GM23248 (cell line): Measurements from ENCODE around the gene ZNF462. TPM values are rescaled to one million over a fixed set of nuclear protein-coding genes. Genes with fewer than 3 reads are reported as not detected.

Experiments used
- DNase-seq: peaks from one replicate; pipeline ENCODE4 v3.0.0-alpha.2; 2015
- H2AFZ ChIP-seq: fragments of 200-600 bp; sonication (generic); 2 replicates; pipeline ENCODE4 v1.6.1; 2016; ENCODE audit warnings: antibody characterized with exemption
- H3F3A ChIP-seq: fragments of 200-600 bp; sonication (generic); 2 replicates; pipeline ENCODE4 v1.6.1; 2016; ENCODE audit warnings: mild to moderate bottlenecking, antibody characterized with exemption, mixed run types; ENCODE audit not compliant: insufficient read depth
- H3K27ac ChIP-seq: fragments of 200-600 bp; sonication (generic); 2 replicates; pipeline ENCODE4 v1.5.1; 2016; ENCODE audit warnings: mild to moderate bottlenecking
- H3K27me3 ChIP-seq: fragments of 200-600 bp; sonication (generic); replicated peaks from 2 replicates; pipeline ENCODE4 v1.6.1; 2016; ENCODE audit warnings: mild to moderate bottlenecking; ENCODE audit not compliant: insufficient read depth
- H3K36me3 ChIP-seq: fragments of 200-600 bp; sonication (generic); 2 replicates; pipeline ENCODE4 v1.6.1; 2016; ENCODE audit warnings: low read depth, mild to moderate bottlenecking
- H3K4me1 ChIP-seq: fragments of 200-600 bp; sonication (generic); 2 replicates; pipeline ENCODE4 v1.6.1; 2016; ENCODE audit warnings: mild to moderate bottlenecking; ENCODE audit not compliant: insufficient read depth
- H3K4me2 ChIP-seq: fragments of 200-600 bp; sonication (generic); one replicate; pipeline ENCODE4 v1.6.1; 2016; ENCODE audit warnings: mild to moderate bottlenecking; ENCODE audit not compliant: unreplicated experiment
- H3K4me3 ChIP-seq: fragments of 200-600 bp; sonication (generic); 2 replicates; pipeline ENCODE4 v1.5.1; 2016; ENCODE audit warnings: mild to moderate bottlenecking
- H3K79me2 ChIP-seq: fragments of 200-600 bp; sonication (generic); 2 replicates; pipeline ENCODE4 v1.6.1; 2016; ENCODE audit warnings: mild to moderate bottlenecking; ENCODE audit not compliant: insufficient read depth
- H3K9ac ChIP-seq: fragments of 200-600 bp; sonication (generic); 2 replicates; pipeline ENCODE4 v1.6.1; 2016; ENCODE audit warnings: mild to moderate bottlenecking
- H3K9me2 ChIP-seq: fragments of 200-600 bp; sonication (generic); 2 replicates; pipeline ENCODE4 v1.6.1; 2016; ENCODE audit warnings: mixed run types, mild to moderate bottlenecking, moderate library complexity; ENCODE audit not compliant: insufficient read depth
- H3K9me3 ChIP-seq: fragments of 200-600 bp; sonication (generic); one replicate; pipeline ENCODE4 v1.6.1; 2017; ENCODE audit warnings: low read depth
- H4K20me1 ChIP-seq: fragments of 200-600 bp; sonication (generic); 2 replicates; pipeline ENCODE4 v1.6.0; 2016; ENCODE audit not compliant: insufficient read depth
- EZH2 ChIP-seq: fragments of 200-600 bp; sonication (generic); IDR thresholded peaks from 2 replicates; pipeline ENCODE4 v1.6.1; 2018; ENCODE audit warnings: antibody characterized with exemption, mild to moderate bottlenecking; ENCODE audit not compliant: insufficient read depth, poor library complexity, severe bottlenecking
- EZH2phosphoT487 ChIP-seq: fragments of 200-600 bp; sonication (generic); IDR thresholded peaks from 2 replicates; pipeline ENCODE4 v1.6.1; 2018; ENCODE audit warnings: antibody characterized with exemption, moderate library complexity, mild to moderate bottlenecking, low read depth; ENCODE audit not compliant: insufficient read depth
- WGBS, 2 experiments: methylation state at CpG; one replicate each; pipeline ENCODE4 v1.1.6; 2015 to 2017; ENCODE audit warnings: low lambda C conversion rate in 2 of 2, low coverage in 1 of 2; ENCODE audit errors: missing lambda C conversion rate in 2 of 2; 5-methylcytosine and 5-hydroxymethylcytosine counted together
- in situ Hi-C: fragments of 300-500 bp; cut with MboI; formaldehyde crosslinking; loops from 2 replicates; pipeline ENCODE4 v1.15.0; 2020
- polyA plus RNA-seq: library from polyadenylated mRNA; unstranded; fragments of >200 nt; fragmentation: Nextera tagmentation; extraction: Ambion mirVana; gene quantifications from 2 replicates; pipeline ENCODE4 v1.2.1, GENCODE V29; 2016
- total RNA-seq: library from RNA; depleted of rRNA; stranded (reverse); fragments of >200 nt; shearing (Covaris generic); gene quantifications from 2 replicates; pipeline ENCODE4 v1.2.3, GENCODE V29; 2014

Gene ZNF462
- total and polyA plus RNA-seq, 2 experiments from 2014 or later, result 1.1 to 5.0 TPM

GRCh38 chr9:107042606-107043005 is 179.6 kb downstream of the ZNF462 start:
- H3K79me2 ChIP-seq, result no peaks in the 10 kb centered on the region
- no peak overlapping the region for H3K4me2 ChIP-seq
- H3K9ac ChIP-seq, result no peak overlapping the region
- TF ChIP-seq EZH2, result no peak
- no peaks in the 10 kb centered on the region for H3K36me3 ChIP-seq
- H3K4me1 ChIP-seq, result no peaks in the 10 kb centered on the region; the same call in 1 of the 2 replicates
- no peaks in the 10 kb centered on the region for H4K20me1 ChIP-seq
- no peaks in the 10 kb centered on the region for H3K9me2 ChIP-seq
- no peak overlapping the region for H3K27ac ChIP-seq
- no peak overlapping the region for H3K4me3 ChIP-seq
- H3K27me3 ChIP-seq, result peaks cover 16% of the 10 kb centered on the region
- no peak for DNase-seq
- in situ Hi-C loops, result no loop called here
- no peaks in the 10 kb centered on the region for H3F3A ChIP-seq
- H2AFZ ChIP-seq, result no peak overlapping the region
- no peaks in the 10 kb centered on the region for H3K9me3 ChIP-seq

DNA sequence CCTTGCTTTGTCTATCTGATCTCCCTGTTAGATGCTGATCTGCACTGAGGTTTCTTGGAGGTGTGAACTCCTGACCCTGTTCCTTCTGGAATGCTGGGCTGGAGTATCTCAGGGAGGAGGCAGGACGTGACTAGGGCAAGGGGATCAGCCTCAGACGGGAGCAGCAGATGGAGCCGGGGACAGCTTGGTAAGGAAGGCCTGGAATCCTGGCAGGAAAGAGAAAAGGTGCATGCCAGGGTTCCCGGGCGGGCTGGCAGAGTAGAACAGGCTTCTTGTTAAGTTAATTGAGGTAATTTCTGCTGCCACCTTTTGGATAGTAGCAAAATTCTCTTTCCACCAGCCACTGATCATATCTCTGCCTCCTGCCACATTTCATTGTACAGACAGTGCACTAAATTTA is 180.9 kb downstream of the ZNF462 start:
- no peaks in the 10 kb centered on the region for H3K79me2 ChIP-seq
- in situ Hi-C loops, result no loop called here
- no peaks in the 10 kb centered on the region; the same call in 1 of the 2 replicates for H3K4me1 ChIP-seq
- no peak overlapping the region for H3K4me2 ChIP-seq
- H4K20me1 ChIP-seq, result no peaks in the 10 kb centered on the region
- TF ChIP-seq EZH2phosphoT487, result no peak
- no peak for TF ChIP-seq EZH2
- no peak for DNase-seq
- 45 to 52% methylated on average over 5 of the region's 5 CpGs for WGBS, 2 experiments
- H3K9me2 ChIP-seq, result no peaks in the 10 kb centered on the region
- peaks cover 16% of the 10 kb centered on the region; the same call in 1 of the 2 replicates for H3K27me3 ChIP-seq
- no peak overlapping the region for H2AFZ ChIP-seq
- no peak overlapping the region for H3K9ac ChIP-seq
- no peaks in the 10 kb centered on the region for H3K9me3 ChIP-seq
- no peak overlapping the region for H3K27ac ChIP-seq
- H3K4me3 ChIP-seq, result no peak overlapping the region
- no peaks in the 10 kb centered on the region for H3F3A ChIP-seq
- no peaks in the 10 kb centered on the region for H3K36me3 ChIP-seq

DNA sequence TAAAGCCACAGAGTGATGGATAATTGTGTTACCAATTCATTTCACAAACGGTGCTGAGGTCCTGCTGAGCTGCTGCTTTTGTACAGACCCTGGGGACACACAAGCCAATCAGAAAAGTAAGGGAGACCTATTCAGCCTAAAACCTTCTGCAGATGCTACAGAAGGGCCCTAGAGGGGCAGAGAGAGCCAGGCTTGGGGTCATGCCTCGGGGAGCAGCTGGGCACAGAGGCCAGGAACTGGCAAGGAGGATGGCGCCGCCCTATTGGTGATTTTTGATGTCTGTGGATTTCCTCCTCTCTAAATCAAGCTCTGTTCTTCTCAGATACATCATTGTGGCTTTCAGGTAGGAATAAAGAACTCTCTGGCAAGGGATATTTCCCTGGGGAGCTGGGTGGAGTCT is 181.9 kb downstream of the ZNF462 start:
- Histone ChIP-seq H2AFZ (no peak overlapping the region), H3K9ac (no peak overlapping the region), H3K79me2 (no peaks in the 10 kb centered on the region), H3K9me3 (no peaks in the 10 kb centered on the region), H3K36me3 (no peaks in the 10 kb centered on the region), H3K27me3 (peaks cover 16% of the 10 kb centered on the region), H3K4me3 (no peak overlapping the region), H3F3A (no peaks in the 10 kb centered on the region), H3K4me2 (no peak overlapping the region), H4K20me1 (no peaks in the 10 kb centered on the region), H3K27ac (no peak overlapping the region), H3K4me1 (no peaks in the 10 kb centered on the region), H3K9me2 (no peaks in the 10 kb centered on the region)
- in situ Hi-C loops, result no loop called here
- TF ChIP-seq EZH2 (no peak), EZH2phosphoT487 (no peak)
- WGBS, 2 experiments, result 54 to 65% methylated on average over 4 of the region's 4 CpGs
- DNase-seq, result no peak

DNA sequence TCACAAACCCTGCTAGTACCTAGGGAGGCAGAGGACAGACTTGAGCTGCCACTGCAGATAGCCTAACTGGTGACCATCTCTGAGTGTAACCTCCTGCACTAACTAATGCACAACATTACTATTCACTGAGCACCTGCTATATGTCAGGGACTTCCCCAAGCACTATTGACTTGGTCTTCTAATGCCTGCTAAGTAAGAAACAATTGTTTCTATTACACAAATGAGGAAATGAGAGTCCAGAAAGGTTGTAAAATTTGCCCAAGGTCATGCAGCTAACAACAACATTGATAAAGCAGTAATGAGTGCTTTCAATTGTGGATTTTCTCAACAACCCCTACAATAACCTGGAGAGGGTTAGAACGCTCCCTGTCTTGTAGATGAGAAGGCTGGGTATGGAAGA is 183.7 kb downstream of the ZNF462 start:
- Histone ChIP-seq H3K4me1 (no peaks in the 10 kb centered on the region), H2AFZ (no peak overlapping the region), H3F3A (no peaks in the 10 kb centered on the region), H3K36me3 (no peaks in the 10 kb centered on the region), H3K4me2 (no peak overlapping the region), H3K27ac (no peak overlapping the region), H3K27me3 (peaks cover 13% of the 10 kb centered on the region), H3K9me3 (no peaks in the 10 kb centered on the region), H3K9me2 (no peaks in the 10 kb centered on the region), H3K9ac (no peak overlapping the region), H3K4me3 (no peak overlapping the region), H3K79me2 (no peaks in the 10 kb centered on the region), H4K20me1 (no peaks in the 10 kb centered on the region)
- TF ChIP-seq EZH2phosphoT487, result no peak
- TF ChIP-seq EZH2, result no peak
- in situ Hi-C loops, result no loop called here
- 79 to 83% methylated on average over 1 of the region's 1 CpG for WGBS, 2 experiments
- DNase-seq, result no peak
